Fibroblast of skin of right biceps (primary cell): ENCODE data around the gene GATA2.

Experiments
- DNase-seq: peaks from one replicate; pipeline ENCODE4 v3.0.0-alpha.2; 2013

The GATA2 gene

GRCh38 chr3:128472449-128473179 lies 20.4 kb downstream of the GATA2 start:
- DNase-seq, result no peak

- no peak for DNase-seq
Observed at GRCh38 chr3:128471720-128472119, 21.3 kb downstream of the GATA2 start.

- no peak for DNase-seq
Observed at GRCh38 chr3:128471110-128471509, 21.9 kb downstream of the GATA2 start.

- DNase-seq, result no peak
Observed at GRCh38 chr3:128470134-128470899, 22.7 kb downstream of the GATA2 start.

- no peak for DNase-seq
Observed at GRCh38 chr3:128469556-128469955, 23.4 kb downstream of the GATA2 start.

- no peak for DNase-seq
Observed at GRCh38 chr3:128468791-128469527, 24.0 kb downstream of the GATA2 start.

GRCh38 chr3:128468285-128468790 lies 24.7 kb downstream of the GATA2 start:
- DNase-seq, result no peak

GRCh38 chr3:128466840-128467541 lies 26.0 kb downstream of the GATA2 start, which contains the start of gene DNAJB8:
DNAJB8 (minus strand) TSS chr3:128466890; CDS start chr3:128463245, 3,645 bp downstream.
- DNase-seq, result no peak

GRCh38 chr3:128464702-128465101 lies 28.3 kb downstream of the GATA2 start:
- no peak for DNase-seq

GRCh38 chr3:128464188-128464587 lies 28.8 kb downstream of the GATA2 start:
- no peak for DNase-seq

- no peak for DNase-seq
Observed at GRCh38 chr3:128463771-128464170, 29.2 kb downstream of the GATA2 start.

GRCh38 chr3:128463354-128463753 lies 29.6 kb downstream of the GATA2 start:
- DNase-seq, result no peak

GRCh38 chr3:128462931-128463330 lies 30.1 kb downstream of the GATA2 start:
- DNase-seq, result no peak

GRCh38 chr3:128462341-128462910 lies 30.6 kb downstream of the GATA2 start:
- DNase-seq, result no peak

GRCh38 chr3:128461731-128462130 lies 31.3 kb downstream of the GATA2 start:
- DNase-seq, result no peak

GRCh38 chr3:128459461-128459820 lies 33.6 kb downstream of the GATA2 start:
- no peak for DNase-seq

- DNase-seq, result no peak
Observed at GRCh38 chr3:128458746-128459460, 34.1 kb downstream of the GATA2 start.

- no peak for DNase-seq
Observed at GRCh38 chr3:128457937-128458336, 35.1 kb downstream of the GATA2 start.

- DNase-seq, result no peak
Observed at GRCh38 chr3:128456776-128457715, 36.0 kb downstream of the GATA2 start.
